Upper lobe of left lung (tissue), 4 donors: ENCODE data around the gene ABCB6.

ENCODE experiments used
- CTCF ChIP-seq, 6 experiments: fragments of 450-650 bp in 4 of 6; fragments of 200-600 bp in 2 of 6; sonication (generic) in 2 of 6; IDR thresholded peaks; one replicate each; pipeline ENCODE4 v1.5.1; 2016 to 2019; ENCODE audit warnings: antibody characterized with exemption in 6 of 6
- EP300 ChIP-seq, 4 donors: sonication (generic); formaldehyde crosslinking; IDR thresholded peaks; one replicate each; pipeline ENCODE4 v1.5.1; 2017; ENCODE audit warnings: antibody characterized with exemption in 4 of 4, control low read depth in 2 of 4
- POLR2A ChIP-seq, 4 donors: fragments of 450-650 bp; IDR thresholded peaks; one replicate each; pipeline ENCODE4 v1.5.1; 2016 to 2017; ENCODE audit warnings: antibody characterized with exemption in 4 of 4, mild to moderate bottlenecking in 2 of 4
- POLR2AphosphoS5 ChIP-seq, 2 donors: sonication (generic); formaldehyde crosslinking; IDR thresholded peaks; one replicate each; pipeline ENCODE4 v1.5.1; 2017; ENCODE audit warnings: antibody characterized with exemption in 2 of 2

GRCh38 chr2:219209236-219210195 lies 9.2 kb downstream of the ABCB6 start:
- no peak for TF ChIP-seq CTCF (IDR thresholded peaks at IDR 0.05)
- TF ChIP-seq POLR2AphosphoS5 (IDR thresholded peaks at IDR 0.05) = no peak
- TF ChIP-seq POLR2A (IDR thresholded peaks at IDR 0.05) = no peak
- no peak for TF ChIP-seq EP300 (IDR thresholded peaks at IDR 0.05)
